OCI-LY7 (cell line): ENCODE results near the gene INPP5J.

Source experiments
- EZH2phosphoT487 ChIP-seq: fragments of 200-600 bp; sonication (generic); IDR thresholded peaks from 2 replicates; pipeline ENCODE4 v1.6.1; 2018; ENCODE audit warnings: low read depth, borderline replicate concordance, mild to moderate bottlenecking, mixed run types, antibody characterized with exemption, low read length, moderate library complexity, mixed read lengths
- TF ChIP-seq, protein P1 (sequence below): fragments of 200-600 bp; sonication (generic); conservative IDR thresholded peaks from 2 replicates; pipeline ENCODE4 v1.5.1; 2014; ENCODE audit warnings: mild to moderate bottlenecking, antibody characterized with exemption, low read length, moderate library complexity, mixed read lengths

- TF ChIP-seq, protein P1, sequence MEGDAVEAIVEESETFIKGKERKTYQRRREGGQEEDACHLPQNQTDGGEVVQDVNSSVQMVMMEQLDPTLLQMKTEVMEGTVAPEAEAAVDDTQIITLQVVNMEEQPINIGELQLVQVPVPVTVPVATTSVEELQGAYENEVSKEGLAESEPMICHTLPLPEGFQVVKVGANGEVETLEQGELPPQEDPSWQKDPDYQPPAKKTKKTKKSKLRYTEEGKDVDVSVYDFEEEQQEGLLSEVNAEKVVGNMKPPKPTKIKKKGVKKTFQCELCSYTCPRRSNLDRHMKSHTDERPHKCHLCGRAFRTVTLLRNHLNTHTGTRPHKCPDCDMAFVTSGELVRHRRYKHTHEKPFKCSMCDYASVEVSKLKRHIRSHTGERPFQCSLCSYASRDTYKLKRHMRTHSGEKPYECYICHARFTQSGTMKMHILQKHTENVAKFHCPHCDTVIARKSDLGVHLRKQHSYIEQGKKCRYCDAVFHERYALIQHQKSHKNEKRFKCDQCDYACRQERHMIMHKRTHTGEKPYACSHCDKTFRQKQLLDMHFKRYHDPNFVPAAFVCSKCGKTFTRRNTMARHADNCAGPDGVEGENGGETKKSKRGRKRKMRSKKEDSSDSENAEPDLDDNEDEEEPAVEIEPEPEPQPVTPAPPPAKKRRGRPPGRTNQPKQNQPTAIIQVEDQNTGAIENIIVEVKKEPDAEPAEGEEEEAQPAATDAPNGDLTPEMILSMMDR, result no peak
- TF ChIP-seq EZH2phosphoT487, result no peak
Observed at GRCh38 chr22:31140746-31141145, 18.0 kb downstream of the INPP5J start.
